Measurements from ENCODE around the gene TRIM14. TPM values are rescaled to one million over a fixed set of nuclear protein-coding genes. Genes with fewer than 3 reads are reported as not detected.
A peak's percentile ranks its signal among the peaks of the same experiment; 100 is the strongest.

Gene TRIM14
- total and polyA plus RNA-seq, 2 donors (not counting 1 experiment from before 2014, with no cell fraction given): 22.5 to 23.9 TPM

GRCh38 chr9:98039607-98040017 lies 79.4 kb downstream of the TRIM14 start:
- Histone ChIP-seq H3K27ac (ENCODE audit: low read length in 2 of 2) (no peak overlapping the region), H3K36me3 (replicated peaks in 1 of 2; ENCODE audit: control extremely low read depth in 1 of 2, control insufficient read depth in 1 of 2, extremely low read depth in 1 of 2, insufficient read depth in 2 of 2, low read length in 1 of 2) (no peaks in the 10 kb centered on the region), H3K9ac (ENCODE audit: low read length) (no peak overlapping the region), H3K4me2 (replicated peaks; ENCODE audit: low read depth, low read length, poor library complexity, severe bottlenecking) (peak overlapping the region; percentile 38), H3K4me3 (ENCODE audit: control extremely low read depth in 1 of 5, extremely low read depth in 1 of 5, insufficient read depth in 1 of 5, low read depth in 2 of 5, low read length in 4 of 5) (peak overlapping the region in 2 of 5 experiments; percentile 8 to 23), H3K4me1 (ENCODE audit: control insufficient read depth in 2 of 2, insufficient read depth in 2 of 2, low read length in 2 of 2) (peaks cover 22 to 40% of the 10 kb centered on the region in 2 donors), H2AFZ (ENCODE audit: insufficient read depth, low read depth, low read length, poor library complexity, severe bottlenecking) (peak overlapping the region; percentile 19), H3K79me2 (ENCODE audit: control insufficient read depth, insufficient read depth, low read length) (peaks cover 4% of the 10 kb centered on the region), H3K9me3 (ENCODE audit: control extremely low read depth in 1 of 3, control insufficient read depth in 2 of 3, insufficient read depth in 1 of 3, low read length in 2 of 3) (peaks cover 0 to 10% (median 0%) of the 10 kb centered on the region in 3 donors), H4K20me1 (ENCODE audit: control insufficient read depth, insufficient read depth, low read length, poor library complexity, severe bottlenecking) (no peaks in the 10 kb centered on the region), H3K27me3 (replicated peaks in 1 of 4; ENCODE audit: control extremely low read depth in 1 of 4, control insufficient read depth in 3 of 4, insufficient read depth in 4 of 4, low read length in 3 of 4) (no peaks in the 10 kb centered on the region)
- ChIA-PET CTCF (interaction anchor here (0.7 to 2.4 kb wide), 5 partner anchors 8 to 117 kb away, joined by 3 to 19 read pairs (median 4); partner anchors contain the start of gene TRMO), POLR2A (no interaction called here)
- intact Hi-C loops (cut with micrococcal nuclease): loop anchor here (1.0 kb wide), 1 partner anchor 116 kb away; no protein-coding TSS in a partner anchor
- Mint-ChIP-seq H3K4me3 (peak overlapping the region; percentile 85), H3K27ac (peak overlapping the region; percentile 52), H3K4me1 (peaks cover 41% of the 10 kb centered on the region), H3K9me3 (ENCODE audit: insufficient read depth) (no peaks in the 10 kb centered on the region), H3K27me3 (no peaks in the 10 kb centered on the region)
- ATAC-seq (ENCODE audit: low read depth) (no peak), DNase-seq (no peak)
- no peak for TF ChIP-seq CTCF (IDR thresholded peaks at IDR 0.05)
- no peak for TF ChIP-seq EZH2 (IDR thresholded peaks at IDR 0.05; ENCODE audit: borderline replicate concordance, insufficient read depth, low read depth, low read length, poor library complexity, severe bottlenecking)
- WGBS (ENCODE audit: insufficient coverage): 78% methylated on average over 8 of the region's 10 CpGs

DNA sequence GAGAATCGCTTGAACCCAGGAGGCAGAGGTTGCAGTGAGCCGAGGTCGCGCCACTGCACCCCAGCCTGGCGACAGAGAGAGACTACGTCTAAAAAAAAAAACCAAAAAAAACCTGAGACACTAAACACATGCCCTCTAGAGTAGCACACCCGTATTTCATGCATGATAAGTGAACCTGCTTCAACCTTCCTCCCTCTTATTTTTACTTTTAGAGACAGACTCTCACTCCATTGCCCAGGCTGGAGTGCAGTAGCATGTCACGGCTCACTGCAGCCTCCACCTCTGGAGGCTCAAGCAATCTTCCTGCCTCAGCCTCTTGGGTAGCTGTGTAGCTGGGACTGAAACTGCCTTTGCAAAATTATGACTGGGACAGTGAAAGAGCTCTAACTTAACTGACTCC lies 80.1 kb downstream of the TRIM14 start:
- WGBS (ENCODE audit: insufficient coverage): 43% methylated on average over 6 of the region's 8 CpGs
- intact Hi-C loops (cut with micrococcal nuclease): loop anchor here (1.0 kb wide), 1 partner anchor 116 kb away; no protein-coding TSS in a partner anchor
- H3K4me2 ChIP-seq (replicated peaks; ENCODE audit: low read depth, low read length, poor library complexity, severe bottlenecking): peak overlapping the region; percentile 44
- peak; percentile 20 for TF ChIP-seq CTCF (IDR thresholded peaks at IDR 0.05)
- TF ChIP-seq EZH2 (IDR thresholded peaks at IDR 0.05; ENCODE audit: borderline replicate concordance, insufficient read depth, low read depth, low read length, poor library complexity, severe bottlenecking): no peak
- no peak overlapping the region for H3K27ac ChIP-seq (ENCODE audit: low read length in 2 of 2)
- H3K4me3 ChIP-seq (ENCODE audit: control extremely low read depth in 1 of 5, extremely low read depth in 1 of 5, insufficient read depth in 1 of 5, low read depth in 2 of 5, low read length in 4 of 5): no peak overlapping the region
- H3K9me3 Mint-ChIP-seq (ENCODE audit: insufficient read depth): no peaks in the 10 kb centered on the region
- no peaks in the 10 kb centered on the region for H3K36me3 ChIP-seq (replicated peaks in 1 of 2; ENCODE audit: control extremely low read depth in 1 of 2, control insufficient read depth in 1 of 2, extremely low read depth in 1 of 2, insufficient read depth in 2 of 2, low read length in 1 of 2)
- no peaks in the 10 kb centered on the region for H4K20me1 ChIP-seq (ENCODE audit: control insufficient read depth, insufficient read depth, low read length, poor library complexity, severe bottlenecking)
- peak overlapping the region; percentile 85 for H3K4me3 Mint-ChIP-seq
- peaks cover 24 to 40% of the 10 kb centered on the region in 2 donors for H3K4me1 ChIP-seq (ENCODE audit: control insufficient read depth in 2 of 2, insufficient read depth in 2 of 2, low read length in 2 of 2)
- H2AFZ ChIP-seq (ENCODE audit: insufficient read depth, low read depth, low read length, poor library complexity, severe bottlenecking): no peak overlapping the region
- H3K9me3 ChIP-seq (ENCODE audit: control extremely low read depth in 1 of 3, control insufficient read depth in 2 of 3, insufficient read depth in 1 of 3, low read length in 2 of 3): peaks cover 0 to 5% (median 0%) of the 10 kb centered on the region in 3 donors
- POLR2A ChIA-PET: no interaction called here
- H3K79me2 ChIP-seq (ENCODE audit: control insufficient read depth, insufficient read depth, low read length): peaks cover 3% of the 10 kb centered on the region
- ATAC-seq (ENCODE audit: low read depth): peak; percentile 29
- H3K27me3 ChIP-seq (replicated peaks in 1 of 4; ENCODE audit: control extremely low read depth in 1 of 4, control insufficient read depth in 3 of 4, insufficient read depth in 4 of 4, low read length in 3 of 4): no peaks in the 10 kb centered on the region
- H3K4me1 Mint-ChIP-seq: peaks cover 43% of the 10 kb centered on the region
- H3K27me3 Mint-ChIP-seq: no peaks in the 10 kb centered on the region
- H3K9ac ChIP-seq (ENCODE audit: low read length): no peak overlapping the region
- H3K27ac Mint-ChIP-seq: peak overlapping the region; percentile 56
- DNase-seq: peak; percentile 32
- CTCF ChIA-PET: interaction anchor here (0.7 to 2.4 kb wide), 4 partner anchors 9 to 117 kb away, joined by 3 to 19 read pairs (median 4); partner anchors contain the start of gene TRMO

All from B cell (primary cell).